ENCODE measurements around the gene MLF2. TPM values are rescaled to one million over a fixed set of nuclear protein-coding genes. Genes with fewer than 3 reads are reported as not detected.

Gene MLF2
- total and polyA plus RNA-seq, 10 of the 15 experiments (the other 5 are each of a cell fraction or from before 2014, with no cell fraction given): 13.5 to 222 (median 130) TPM

DNA sequence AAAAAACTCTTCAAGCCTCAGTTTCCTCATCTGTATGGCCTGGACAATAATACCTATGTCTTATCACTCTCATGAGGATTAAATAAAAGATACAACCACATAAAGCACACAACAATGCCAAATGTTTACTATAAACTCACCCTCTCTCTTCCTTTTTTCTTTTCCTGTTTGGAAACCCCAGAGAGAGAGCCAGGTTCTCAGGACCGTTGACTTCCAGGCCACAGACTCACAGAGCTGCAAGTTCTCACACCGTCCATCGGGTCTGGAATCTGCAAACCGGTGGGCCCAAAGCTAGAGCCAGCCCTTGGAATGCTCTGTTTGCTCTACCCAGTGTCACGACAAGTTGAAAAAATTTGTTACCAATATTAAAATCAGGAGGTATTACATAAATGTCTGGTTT is 31.8 kb upstream of the MLF2 start (continued):
- TF ChIP-seq SP1 (IDR thresholded peaks at IDR 0.05; ENCODE audit: low read depth, low read length): no peak
- TF ChIP-seq, protein P1, sequence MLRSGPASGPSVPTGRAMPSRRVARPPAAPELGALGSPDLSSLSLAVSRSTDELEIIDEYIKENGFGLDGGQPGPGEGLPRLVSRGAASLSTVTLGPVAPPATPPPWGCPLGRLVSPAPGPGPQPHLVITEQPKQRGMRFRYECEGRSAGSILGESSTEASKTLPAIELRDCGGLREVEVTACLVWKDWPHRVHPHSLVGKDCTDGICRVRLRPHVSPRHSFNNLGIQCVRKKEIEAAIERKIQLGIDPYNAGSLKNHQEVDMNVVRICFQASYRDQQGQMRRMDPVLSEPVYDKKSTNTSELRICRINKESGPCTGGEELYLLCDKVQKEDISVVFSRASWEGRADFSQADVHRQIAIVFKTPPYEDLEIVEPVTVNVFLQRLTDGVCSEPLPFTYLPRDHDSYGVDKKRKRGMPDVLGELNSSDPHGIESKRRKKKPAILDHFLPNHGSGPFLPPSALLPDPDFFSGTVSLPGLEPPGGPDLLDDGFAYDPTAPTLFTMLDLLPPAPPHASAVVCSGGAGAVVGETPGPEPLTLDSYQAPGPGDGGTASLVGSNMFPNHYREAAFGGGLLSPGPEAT (IDR thresholded peaks at IDR 0.05; ENCODE audit: low read depth): no peak
- no peak for TF ChIP-seq SMARCA5 (IDR thresholded peaks at IDR 0.05)
- no peak for TF ChIP-seq TCF12 (IDR thresholded peaks at IDR 0.05; ENCODE audit: low read depth, low read length)
- TF ChIP-seq PAX8 (IDR thresholded peaks at IDR 0.05): no peak
- no peak for TF ChIP-seq NFIC (IDR thresholded peaks at IDR 0.05; ENCODE audit: low read depth, low read length)
- TF ChIP-seq JUNB (IDR thresholded peaks at IDR 0.05): no peak
- TF ChIP-seq, protein P2, sequence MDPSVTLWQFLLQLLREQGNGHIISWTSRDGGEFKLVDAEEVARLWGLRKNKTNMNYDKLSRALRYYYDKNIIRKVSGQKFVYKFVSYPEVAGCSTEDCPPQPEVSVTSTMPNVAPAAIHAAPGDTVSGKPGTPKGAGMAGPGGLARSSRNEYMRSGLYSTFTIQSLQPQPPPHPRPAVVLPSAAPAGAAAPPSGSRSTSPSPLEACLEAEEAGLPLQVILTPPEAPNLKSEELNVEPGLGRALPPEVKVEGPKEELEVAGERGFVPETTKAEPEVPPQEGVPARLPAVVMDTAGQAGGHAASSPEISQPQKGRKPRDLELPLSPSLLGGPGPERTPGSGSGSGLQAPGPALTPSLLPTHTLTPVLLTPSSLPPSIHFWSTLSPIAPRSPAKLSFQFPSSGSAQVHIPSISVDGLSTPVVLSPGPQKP (IDR thresholded peaks at IDR 0.05; ENCODE audit: low read depth, low read length): no peak
- TF ChIP-seq MTA2 (IDR thresholded peaks at IDR 0.05; ENCODE audit: low read depth): no peak
- no peak for TF ChIP-seq GABPA (IDR thresholded peaks at IDR 0.05; ENCODE audit: low read depth)
- no peak for TF ChIP-seq ESRRA (IDR thresholded peaks at IDR 0.05; ENCODE audit: low read length)
- no peak for TF ChIP-seq NR2C2 (IDR thresholded peaks at IDR 0.05; ENCODE audit: borderline replicate concordance, control insufficient read depth, insufficient read length, low read depth)

Measured in GM12878 (cell line).